ENCODE data around the gene TMEM135. TPM values are rescaled to one million over a fixed set of nuclear protein-coding genes. Genes with fewer than 3 reads are reported as not detected.

The TMEM135 gene
- total RNA-seq, 1 donor from 2014 or later: 36.0 TPM

- no peak overlapping the region for H3K4me3 Mint-ChIP-seq
- H3K4me1 Mint-ChIP-seq: peaks cover 13% of the 10 kb centered on the region
- H3K36me3 Mint-ChIP-seq: no peaks in the 10 kb centered on the region
- DNase-seq (ENCODE audit: low spot score in 2 of 2, unreplicated experiment in 2 of 2): no peak
- H3K9me3 Mint-ChIP-seq: peaks cover 7% of the 10 kb centered on the region
- TF ChIP-seq CTCF (IDR thresholded peaks at IDR 0.05; ENCODE audit: unreplicated experiment): peak; percentile 68
- H3K27ac Mint-ChIP-seq: no peak overlapping the region
- no peaks in the 10 kb centered on the region for H3K27me3 Mint-ChIP-seq (ENCODE audit: low read depth)
Measured at GRCh38 chr11:87290304-87290922, 252.7 kb downstream of the TMEM135 start.

GRCh38 chr11:87292598-87292997 lies 254.9 kb downstream of the TMEM135 start:
- Mint-ChIP-seq H3K4me1 (peaks cover 19% of the 10 kb centered on the region), H3K4me3 (no peak overlapping the region), H3K36me3 (no peaks in the 10 kb centered on the region), H3K27ac (no peak overlapping the region), H3K27me3 (ENCODE audit: low read depth) (no peaks in the 10 kb centered on the region), H3K9me3 (peaks cover 7% of the 10 kb centered on the region)
- DNase-seq (ENCODE audit: low spot score in 2 of 2, unreplicated experiment in 2 of 2): no peak
- TF ChIP-seq CTCF (IDR thresholded peaks at IDR 0.05; ENCODE audit: unreplicated experiment): no peak

- H3K4me3 Mint-ChIP-seq: no peak overlapping the region
- H3K4me1 Mint-ChIP-seq: peaks cover 26% of the 10 kb centered on the region
- H3K27me3 Mint-ChIP-seq (ENCODE audit: low read depth): no peaks in the 10 kb centered on the region
- no peak for TF ChIP-seq CTCF (IDR thresholded peaks at IDR 0.05; ENCODE audit: unreplicated experiment)
- no peak for DNase-seq (ENCODE audit: low spot score in 2 of 2, unreplicated experiment in 2 of 2)
- H3K36me3 Mint-ChIP-seq: no peaks in the 10 kb centered on the region
- no peak overlapping the region for H3K27ac Mint-ChIP-seq
- H3K9me3 Mint-ChIP-seq: no peaks in the 10 kb centered on the region
Measured at GRCh38 chr11:87295237-87295636, 257.5 kb downstream of the TMEM135 start.

GRCh38 chr11:87296627-87297026 lies 258.9 kb downstream of the TMEM135 start:
- Mint-ChIP-seq H3K27me3 (ENCODE audit: low read depth) (no peaks in the 10 kb centered on the region), H3K4me3 (no peak overlapping the region)
- TF ChIP-seq CTCF (IDR thresholded peaks at IDR 0.05; ENCODE audit: unreplicated experiment): no peak

GRCh38 chr11:87298155-87298554 lies 260.4 kb downstream of the TMEM135 start:
- Mint-ChIP-seq H3K27me3 (ENCODE audit: low read depth) (no peaks in the 10 kb centered on the region), H3K36me3 (no peaks in the 10 kb centered on the region), H3K4me1 (peaks cover 29% of the 10 kb centered on the region), H3K4me3 (no peak overlapping the region), H3K9me3 (no peaks in the 10 kb centered on the region), H3K27ac (no peak overlapping the region)
- TF ChIP-seq CTCF (IDR thresholded peaks at IDR 0.05; ENCODE audit: unreplicated experiment): no peak
- no peak for DNase-seq (ENCODE audit: low spot score in 2 of 2, unreplicated experiment in 2 of 2)

More at GRCh38 chr11:87296627-87297026, 258.9 kb downstream of the TMEM135 start:
- Mint-ChIP-seq H3K4me1 (peaks cover 32% of the 10 kb centered on the region), H3K9me3 (no peaks in the 10 kb centered on the region), H3K36me3 (no peaks in the 10 kb centered on the region), H3K27ac (no peak overlapping the region)
- no peak for DNase-seq (ENCODE audit: low spot score in 2 of 2, unreplicated experiment in 2 of 2)

All from mesothelial cell of epicardium (in vitro differentiated cells).